Measurements from ENCODE around the gene CERK.

The CERK gene

GRCh38 chr22:46747646-46748045 is 9.6 kb upstream of the CERK start:
- Histone ChIP-seq H3K9me3 (ENCODE audit: insufficient read depth, low read length) (peaks cover 6% of the 10 kb centered on the region), H3K79me2 (ENCODE audit: low read length) (no peaks in the 10 kb centered on the region), H3K9ac (ENCODE audit: low read length) (no peak overlapping the region), H3K27ac (ENCODE audit: low read length) (no peak overlapping the region), H3K4me2 (ENCODE audit: low read length) (no peak overlapping the region), H3K36me3 (replicated peaks; ENCODE audit: low read depth, low read length) (no peaks in the 10 kb centered on the region), H4K20me1 (ENCODE audit: insufficient read depth, low read length) (no peaks in the 10 kb centered on the region), H3K4me3 (ENCODE audit: low read length) (no peak overlapping the region), H3K27me3 (ENCODE audit: low read depth, low read length) (peaks cover 22% of the 10 kb centered on the region), H2AFZ (ENCODE audit: low read depth, low read length) (no peak overlapping the region), H3K4me1 (ENCODE audit: low read length) (peaks cover 12% of the 10 kb centered on the region)
- TF ChIP-seq EZH2phosphoT487 (IDR thresholded peaks at IDR 0.05; ENCODE audit: low read depth) (no peak), CTCF (IDR thresholded peaks at IDR 0.05; ENCODE audit: low read depth, low read length) (no peak)

GRCh38 chr22:46746620-46747019 is 8.6 kb upstream of the CERK start:
- Histone ChIP-seq H3K4me3 (ENCODE audit: low read length) (no peak overlapping the region), H3K27ac (ENCODE audit: low read length) (no peak overlapping the region), H3K4me2 (ENCODE audit: low read length) (no peak overlapping the region), H3K9ac (ENCODE audit: low read length) (no peak overlapping the region), H3K36me3 (replicated peaks; ENCODE audit: low read depth, low read length) (no peaks in the 10 kb centered on the region), H3K27me3 (ENCODE audit: low read depth, low read length) (peaks cover 22% of the 10 kb centered on the region), H3K9me3 (ENCODE audit: insufficient read depth, low read length) (peaks cover 8% of the 10 kb centered on the region), H3K79me2 (ENCODE audit: low read length) (no peaks in the 10 kb centered on the region), H3K4me1 (ENCODE audit: low read length) (peaks cover 12% of the 10 kb centered on the region), H4K20me1 (ENCODE audit: insufficient read depth, low read length) (no peaks in the 10 kb centered on the region), H2AFZ (ENCODE audit: low read depth, low read length) (no peak overlapping the region)
- TF ChIP-seq CTCF (IDR thresholded peaks at IDR 0.05; ENCODE audit: low read depth, low read length), result no peak
- no peak for TF ChIP-seq EZH2phosphoT487 (IDR thresholded peaks at IDR 0.05; ENCODE audit: low read depth)

- no peak for TF ChIP-seq EZH2phosphoT487 (IDR thresholded peaks at IDR 0.05; ENCODE audit: low read depth)
- TF ChIP-seq CTCF (IDR thresholded peaks at IDR 0.05; ENCODE audit: low read depth, low read length), result no peak
- Histone ChIP-seq H3K4me3 (ENCODE audit: low read length) (no peak overlapping the region), H3K79me2 (ENCODE audit: low read length) (no peaks in the 10 kb centered on the region), H2AFZ (ENCODE audit: low read depth, low read length) (no peak overlapping the region), H3K4me2 (ENCODE audit: low read length) (no peak overlapping the region), H3K27ac (ENCODE audit: low read length) (no peak overlapping the region), H3K9ac (ENCODE audit: low read length) (no peak overlapping the region), H3K36me3 (replicated peaks; ENCODE audit: low read depth, low read length) (no peaks in the 10 kb centered on the region), H3K4me1 (ENCODE audit: low read length) (peaks cover 12% of the 10 kb centered on the region), H3K27me3 (ENCODE audit: low read depth, low read length) (peaks cover 21% of the 10 kb centered on the region), H3K9me3 (ENCODE audit: insufficient read depth, low read length) (peaks cover 8% of the 10 kb centered on the region), H4K20me1 (ENCODE audit: insufficient read depth, low read length) (no peaks in the 10 kb centered on the region)
Observed at GRCh38 chr22:46746192-46746591, 8.1 kb upstream of the CERK start.

GRCh38 chr22:46744581-46744980 is 6.5 kb upstream of the CERK start:
- Histone ChIP-seq H4K20me1 (ENCODE audit: insufficient read depth, low read length) (no peaks in the 10 kb centered on the region), H3K27ac (ENCODE audit: low read length) (no peak overlapping the region), H3K27me3 (ENCODE audit: low read depth, low read length) (peaks cover 18% of the 10 kb centered on the region), H3K9ac (ENCODE audit: low read length) (no peak overlapping the region), H3K4me2 (ENCODE audit: low read length) (no peak overlapping the region), H3K4me3 (ENCODE audit: low read length) (no peak overlapping the region), H3K36me3 (replicated peaks; ENCODE audit: low read depth, low read length) (no peaks in the 10 kb centered on the region), H2AFZ (ENCODE audit: low read depth, low read length) (no peak overlapping the region), H3K4me1 (ENCODE audit: low read length) (peaks cover 5% of the 10 kb centered on the region), H3K9me3 (ENCODE audit: insufficient read depth, low read length) (peaks cover 8% of the 10 kb centered on the region), H3K79me2 (ENCODE audit: low read length) (no peaks in the 10 kb centered on the region)
- TF ChIP-seq CTCF (IDR thresholded peaks at IDR 0.05; ENCODE audit: low read depth, low read length), result no peak

Measured in OCI-LY3 (cell line).